ENCODE results near the gene ANTXRL.
"Not testable (repeated sequence)": the region's sequence is repeated elsewhere in the genome, so short reads cannot be mapped to it uniquely, and the experiment has no call there.

Gene ANTXRL

GRCh38 chr10:46374410-46374809 lies 87.6 kb downstream of the ANTXRL start:
- DNase-seq: not testable (repeated sequence)

GRCh38 chr10:46375406-46375805 lies 88.6 kb downstream of the ANTXRL start, which contains the start of gene ANXA8L1:
ANXA8L1 (plus strand) TSS chr10:46375776; CDS start chr10:46375852, 76 bp downstream.
- DNase-seq: not testable (repeated sequence)

GRCh38 chr10:46377022-46377421 lies 90.2 kb downstream of the ANTXRL start:
- not testable (repeated sequence) for DNase-seq

- not testable (repeated sequence) for DNase-seq
Measured at GRCh38 chr10:46377651-46378050, 90.9 kb downstream of the ANTXRL start.

GRCh38 chr10:46378108-46378507 lies 91.3 kb downstream of the ANTXRL start:
- DNase-seq: not testable (repeated sequence)

GRCh38 chr10:46379233-46379848 lies 92.5 kb downstream of the ANTXRL start:
- DNase-seq: not testable (repeated sequence)
